CD14-positive monocyte (primary cell): ENCODE results near the gene ATP1B3. TPM values are rescaled to one million over a fixed set of nuclear protein-coding genes. Genes with fewer than 3 reads are reported as not detected.

Source experiments
- DNase-seq, 3 donors: peaks; one replicate each; pipeline ENCODE4 v3.0.0-alpha.2; 2011 to 2022
- H2AFZ ChIP-seq: 2 replicates; pipeline ENCODE4 v1.6.0; 2012; ENCODE audit warnings: mild to moderate bottlenecking, low read depth, low read length, inconsistent platforms; ENCODE audit not compliant: insufficient read depth, poor library complexity, severe bottlenecking
- H3K27ac ChIP-seq, 2 donors: 1 replicate in 1 of 2; 2 replicates in 1 of 2; pipeline ENCODE4 v1.5.1; 2012 to 2013; ENCODE audit warnings: low read length in 2 of 2, control low read depth in 1 of 2, inconsistent platforms in 1 of 2, low read depth in 1 of 2, mild to moderate bottlenecking in 1 of 2
- H3K27me3 ChIP-seq, 2 donors: one replicate each; pipeline versions ENCODE4 v1.6.0 to v1.6.1; 2011 to 2013; ENCODE audit warnings: low read length in 2 of 2; ENCODE audit not compliant: control insufficient read depth in 2 of 2, insufficient read depth in 2 of 2
- H3K36me3 ChIP-seq, 2 donors: replicated peaks in 1 of 2; 1 replicate in 1 of 2; 2 replicates in 1 of 2; pipeline versions ENCODE4 v1.5.1 to v1.6.1; 2012 to 2013; ENCODE audit warnings: low read length in 2 of 2, control low read depth in 1 of 2, inconsistent platforms in 1 of 2, mild to moderate bottlenecking in 1 of 2; ENCODE audit not compliant: insufficient read depth in 2 of 2, control insufficient read depth in 1 of 2
- H3K4me1 ChIP-seq, 2 donors: 1 replicate in 1 of 2; 2 replicates in 1 of 2; pipeline versions ENCODE4 v1.5.1 to v1.6.1; 2012 to 2013; ENCODE audit warnings: low read length in 2 of 2, control low read depth in 1 of 2, inconsistent platforms in 1 of 2, mild to moderate bottlenecking in 1 of 2, moderate library complexity in 1 of 2; ENCODE audit not compliant: insufficient read depth in 2 of 2, control insufficient read depth in 1 of 2
- H3K4me2 ChIP-seq: replicated peaks from 2 replicates; pipeline ENCODE3; 2012; ENCODE audit warnings: low read length, moderate library complexity, mild to moderate bottlenecking; ENCODE audit not compliant: poor library complexity, severe bottlenecking; ENCODE audit errors: extremely low read depth
- H3K4me3 ChIP-seq, 3 experiments: fragments of 200-600 bp in 1 of 3; sonication (generic) in 1 of 3; replicated peaks in 1 of 3; 1 replicate in 2 of 3; 2 replicates in 1 of 3; pipeline ENCODE4 v1.5.1; 2011 to 2013; ENCODE audit warnings: low read length in 3 of 3, mild to moderate bottlenecking in 3 of 3, control low read depth in 2 of 3, low read depth in 2 of 3, inconsistent platforms in 1 of 3, moderate library complexity in 1 of 3
- H3K79me2 ChIP-seq: 2 replicates; pipeline ENCODE4 v1.6.0; 2012; ENCODE audit warnings: mild to moderate bottlenecking, control low read depth, inconsistent platforms, low read length, moderate library complexity; ENCODE audit not compliant: insufficient read depth
- H3K9ac ChIP-seq: 2 replicates; pipeline ENCODE4 v1.6.0; 2017; ENCODE audit warnings: low read length, mild to moderate bottlenecking; ENCODE audit not compliant: insufficient read depth, poor library complexity, severe bottlenecking
- H3K9me3 ChIP-seq, 2 donors: replicated peaks in 1 of 2; 1 replicate in 1 of 2; 2 replicates in 1 of 2; pipeline versions ENCODE4 v1.5.1 to v1.6.1; 2012 to 2013; ENCODE audit warnings: low read length in 2 of 2, control low read depth in 1 of 2; ENCODE audit not compliant: control insufficient read depth in 1 of 2, insufficient read depth in 1 of 2
- H4K20me1 ChIP-seq: 2 replicates; pipeline ENCODE4 v1.6.0; 2012; ENCODE audit warnings: mild to moderate bottlenecking, low read length, control low read depth, moderate library complexity; ENCODE audit not compliant: insufficient read depth
- H3K27ac Mint-ChIP-seq, 7 donors: one replicate each; pipeline ENCODE4 v1.8.0; 2020; ENCODE audit warnings: mild to moderate bottlenecking in 7 of 7, mixed read lengths in 7 of 7, moderate library complexity in 6 of 7, inconsistent platforms in 2 of 7
- H3K27me3 Mint-ChIP-seq, 3 donors: one replicate each; pipeline ENCODE4 v1.8.0; 2021 to 2022; ENCODE audit warnings: low read depth in 3 of 3, mild to moderate bottlenecking in 3 of 3, mixed read lengths in 3 of 3, moderate library complexity in 3 of 3, inconsistent platforms in 1 of 3
- H3K36me3 Mint-ChIP-seq, 2 donors: one replicate each; pipeline ENCODE4 v1.8.0; 2020; ENCODE audit warnings: mixed read lengths in 2 of 2, inconsistent platforms in 1 of 2, mild to moderate bottlenecking in 1 of 2
- H3K4me1 Mint-ChIP-seq: one replicate; pipeline ENCODE4 v1.8.0; 2020; ENCODE audit warnings: mild to moderate bottlenecking, mixed read lengths
- H3K4me3 Mint-ChIP-seq, 2 donors: one replicate each; pipeline ENCODE4 v1.8.0; 2020; ENCODE audit warnings: mild to moderate bottlenecking in 2 of 2, mixed read lengths in 2 of 2, moderate library complexity in 1 of 2
- H3K9me3 Mint-ChIP-seq, 7 donors: one replicate each; pipeline ENCODE4 v1.8.0; 2020 to 2022; ENCODE audit warnings: mixed read lengths in 7 of 7, mild to moderate bottlenecking in 6 of 7, moderate library complexity in 6 of 7, inconsistent platforms in 2 of 7
- CTCF ChIP-seq: fragments of 200-600 bp; IDR thresholded peaks from one replicate; pipeline ENCODE4 v1.8.0; 2022; ENCODE audit warnings: antibody characterized with exemption, mild to moderate bottlenecking
- WGBS: methylation state at CpG from one replicate; pipeline ENCODE4 v1.1.5; 2013; ENCODE audit warnings: missing lambda C conversion rate; ENCODE audit not compliant: insufficient coverage; 5-methylcytosine and 5-hydroxymethylcytosine counted together
- intact Hi-C, 2 donors: fragments of 100-400 bp; cut with micrococcal nuclease; formaldehyde crosslinking; loops; one replicate each; pipeline versions ENCODE4 v1.15.0 to v1.15.1; 2023
- polyA plus RNA-seq, 3 donors: library from polyadenylated mRNA; depleted of rRNA in 1 of 3; unstranded in 2 of 3; stranded (reverse) in 1 of 3; fragments of 300-500 nt in 2 of 3; fragments of >200 nt in 1 of 3; fragmentation: Illumina TruSeq in 2 of 3; gene quantifications; 1 replicate in 2 of 3; 2 replicates in 1 of 3; pipeline ENCODE4 v1.2.3, GENCODE V29; 2012 to 2021

Gene ATP1B3
- polyA plus RNA-seq, 3 donors: 90.6 to 208 (median 177) TPM

- intact Hi-C loops: loop anchor here (5.0 kb wide), 2 partner anchors 81 to 136 kb away; no protein-coding TSS in a partner anchor
- Histone ChIP-seq H4K20me1 (peaks cover 63% of the 10 kb centered on the region), H3K9ac (peak overlapping the region; percentile 95), H3K4me1 (peaks cover 17 to 40% of the 10 kb centered on the region in 2 donors), H3K4me3 (peak overlapping the region; percentile 68 to 95 (median 90)), H3K27ac (peak overlapping the region in 1 of 2 donors; percentile 16), H3K27me3 (no peaks in the 10 kb centered on the region), H2AFZ (no peak overlapping the region), H3K9me3 (no peaks in the 10 kb centered on the region), H3K79me2 (peaks cover 62% of the 10 kb centered on the region), H3K4me2 (peak overlapping the region; percentile 78), H3K36me3 (peaks cover 0 to 9% of the 10 kb centered on the region in 2 donors)
- no CpG with 5 or more reads among the region's 1 CpG for WGBS
- peak overlapping the region; percentile 89 to 93 for H3K4me3 Mint-ChIP-seq
- H3K4me1 Mint-ChIP-seq: peaks cover 44% of the 10 kb centered on the region
- H3K9me3 Mint-ChIP-seq: no peaks in the 10 kb centered on the region
- H3K36me3 Mint-ChIP-seq: peaks cover 8 to 17% of the 10 kb centered on the region in 2 donors
- H3K27me3 Mint-ChIP-seq: peaks cover 0 to 1% (median 0%) of the 10 kb centered on the region in 3 donors
- H3K27ac Mint-ChIP-seq: peak overlapping the region in 6 of 7 donors; percentile 9 to 88 (median 75)
- peak in 2 of 3 donors; percentile 22 to 25 for DNase-seq
- TF ChIP-seq CTCF: no peak
Measured at GRCh38 chr3:141878326-141878725, 1.9 kb downstream of the ATP1B3 start.

- Mint-ChIP-seq H3K4me1 (peaks cover 44% of the 10 kb centered on the region), H3K27me3 (peaks cover 0 to 1% (median 0%) of the 10 kb centered on the region in 3 donors), H3K27ac (peak overlapping the region in 1 of 7 donors; percentile 63), H3K36me3 (peaks cover 12 to 17% of the 10 kb centered on the region in 2 donors), H3K9me3 (no peaks in the 10 kb centered on the region), H3K4me3 (peak overlapping the region; percentile 63 to 89)
- H4K20me1 ChIP-seq: peaks cover 68% of the 10 kb centered on the region
- no peaks in the 10 kb centered on the region for H3K9me3 ChIP-seq
- WGBS: 84% methylated on average over 2 of the region's 2 CpGs
- intact Hi-C loops: loop anchor here (5.0 kb wide), 2 partner anchors 82 to 137 kb away; no protein-coding TSS in a partner anchor
- peaks cover 17 to 40% of the 10 kb centered on the region in 2 donors for H3K4me1 ChIP-seq
- peaks cover 67% of the 10 kb centered on the region for H3K79me2 ChIP-seq
- H3K9ac ChIP-seq: no peak overlapping the region
- H3K4me3 ChIP-seq: peak overlapping the region in 1 of 3 experiments; percentile 95
- peaks cover 0 to 9% of the 10 kb centered on the region in 2 donors for H3K36me3 ChIP-seq
- no peak overlapping the region for H2AFZ ChIP-seq
- DNase-seq: no peak
- no peaks in the 10 kb centered on the region for H3K27me3 ChIP-seq
- TF ChIP-seq CTCF: no peak
- H3K27ac ChIP-seq: no peak overlapping the region
- peak overlapping the region; percentile 78 for H3K4me2 ChIP-seq
Measured at GRCh38 chr3:141878817-141879216, 2.4 kb downstream of the ATP1B3 start.
